COLO668 (cell line): ENCODE results near the gene TRHDE.

ENCODE experiments used
- DNase-seq: peaks from one replicate; lab custom pipeline; 2025; ENCODE audit not compliant: unreplicated experiment; lab: John Stamatoyannopoulos, UW

The TRHDE gene

GRCh38 chr12:72716221-72716620 is 444.1 kb downstream of the TRHDE start:
- no peak for DNase-seq

- DNase-seq: no peak
Measured at GRCh38 chr12:72717036-72717435, 444.9 kb downstream of the TRHDE start.
